SK-N-SH (cell line): ENCODE measurements around the gene GPRC5B.

Experiments used
- CTCF ChIP-seq: fragments of 200-600 bp; sonication (generic); IDR thresholded peaks from 2 replicates; pipeline ENCODE4 v1.6.1; 2017; ENCODE audit warnings: antibody characterized with exemption, mild to moderate bottlenecking, moderate library complexity
- EP300 ChIP-seq, 2 experiments: IDR thresholded peaks; 2 replicates each; pipeline versions ENCODE4 v1.4.0 to v1.6.1; 2012; ENCODE audit warnings: borderline replicate concordance in 1 of 2, low read depth in 1 of 2, low read length in 1 of 2
- FOXM1 ChIP-seq: IDR thresholded peaks from 2 replicates; pipeline ENCODE4 v1.4.0; 2012; ENCODE audit warnings: low read depth, mild to moderate bottlenecking
- MEF2A ChIP-seq: IDR thresholded peaks from 2 replicates; pipeline ENCODE4 v1.4.0; 2012; ENCODE audit warnings: low read depth, borderline replicate concordance
- RAD21 ChIP-seq: IDR thresholded peaks from 2 replicates; pipeline ENCODE4 v1.6.1; 2012; ENCODE audit warnings: mild to moderate bottlenecking, low read length
- REST ChIP-seq: IDR thresholded peaks from 2 replicates; pipeline ENCODE4 v1.6.1; 2012; ENCODE audit warnings: mild to moderate bottlenecking, low read depth, low read length, moderate library complexity

GRCh38 chr16:19853132-19853741 is 31.4 kb downstream of the GPRC5B start:
- TF ChIP-seq CTCF (no peak), FOXM1 (no peak), REST (no peak), EP300 (IDR thresholded peaks at IDR 0.05; ENCODE audit: borderline replicate concordance in 1 of 2, low read depth in 1 of 2, low read length in 1 of 2) (no peak), MEF2A (no peak), RAD21 (no peak)
